ENCODE measurements around the gene MICAL2. TPM values are rescaled to one million over a fixed set of nuclear protein-coding genes. Genes with fewer than 3 reads are reported as not detected.

Gene MICAL2
- total RNA-seq, 1 donor from 2014 or later, result 406 TPM

DNA sequence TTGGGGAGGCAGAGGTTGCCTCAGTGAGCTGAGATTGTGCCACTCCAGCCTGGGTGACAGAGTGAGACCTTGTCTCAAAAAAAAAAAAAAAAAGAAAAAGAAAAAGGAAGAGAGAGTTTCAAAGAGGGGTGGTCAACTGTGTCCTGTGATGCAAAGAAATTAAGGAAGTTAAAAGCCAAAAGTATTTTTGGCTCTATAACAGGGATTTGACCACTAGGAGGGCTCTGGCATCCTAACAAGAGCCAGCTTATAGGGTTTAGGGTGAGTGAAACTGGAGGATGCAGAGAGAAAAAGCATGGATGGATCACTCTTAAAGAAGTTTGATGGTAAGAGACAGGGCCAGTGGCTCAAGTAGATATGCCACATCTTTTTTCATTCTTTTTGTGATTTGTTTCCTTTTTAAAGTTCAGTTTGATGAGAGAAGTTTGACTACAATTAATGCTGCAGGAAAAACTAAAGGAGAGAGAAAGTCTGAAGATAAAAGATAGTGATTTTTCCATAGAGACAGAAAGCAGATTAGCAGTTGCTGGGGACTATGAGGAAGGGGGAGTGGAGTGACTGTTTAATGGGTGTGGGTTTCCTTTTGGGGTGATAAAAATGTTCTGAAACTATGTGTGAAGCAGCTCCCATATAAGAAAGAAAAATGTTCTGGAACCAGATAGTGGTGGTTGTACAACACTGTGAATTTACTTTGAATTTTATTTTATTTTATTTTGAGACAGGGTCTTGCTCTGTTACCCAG lies 11.1 kb upstream of the MICAL2 start:
- no peak for DNase-seq (ENCODE audit: low read depth, low spot score)

GRCh38 chr11:12100429-12100828 lies 10.0 kb upstream of the MICAL2 start:
- DNase-seq (ENCODE audit: low read depth, low spot score), result no peak

GRCh38 chr11:12100841-12101242 lies 9.5 kb upstream of the MICAL2 start:
- no peak for DNase-seq (ENCODE audit: low read depth, low spot score)

DNA sequence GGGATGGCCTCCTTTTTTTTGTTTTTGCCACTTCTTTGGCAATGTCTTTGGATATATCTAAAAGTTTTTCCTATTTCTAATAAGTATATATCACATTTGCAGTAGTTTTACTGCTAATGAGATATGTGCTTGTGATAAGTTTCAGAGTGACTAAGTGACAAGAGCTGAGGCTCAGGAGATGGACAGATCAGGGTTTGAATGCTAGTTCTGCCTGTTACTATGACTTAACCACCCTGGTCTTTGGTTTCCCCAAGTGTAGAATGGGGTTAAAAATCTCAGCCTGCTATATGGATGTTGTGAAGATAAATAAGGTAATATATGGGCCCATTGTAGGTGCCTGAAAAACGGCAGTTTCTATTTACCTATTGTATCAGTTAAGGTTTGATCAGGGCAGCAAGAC lies 9.1 kb upstream of the MICAL2 start:
- DNase-seq (ENCODE audit: low read depth, low spot score), result no peak

GRCh38 chr11:12102588-12103410 lies 7.6 kb upstream of the MICAL2 start:
- DNase-seq (ENCODE audit: low read depth, low spot score), result no peak

DNA sequence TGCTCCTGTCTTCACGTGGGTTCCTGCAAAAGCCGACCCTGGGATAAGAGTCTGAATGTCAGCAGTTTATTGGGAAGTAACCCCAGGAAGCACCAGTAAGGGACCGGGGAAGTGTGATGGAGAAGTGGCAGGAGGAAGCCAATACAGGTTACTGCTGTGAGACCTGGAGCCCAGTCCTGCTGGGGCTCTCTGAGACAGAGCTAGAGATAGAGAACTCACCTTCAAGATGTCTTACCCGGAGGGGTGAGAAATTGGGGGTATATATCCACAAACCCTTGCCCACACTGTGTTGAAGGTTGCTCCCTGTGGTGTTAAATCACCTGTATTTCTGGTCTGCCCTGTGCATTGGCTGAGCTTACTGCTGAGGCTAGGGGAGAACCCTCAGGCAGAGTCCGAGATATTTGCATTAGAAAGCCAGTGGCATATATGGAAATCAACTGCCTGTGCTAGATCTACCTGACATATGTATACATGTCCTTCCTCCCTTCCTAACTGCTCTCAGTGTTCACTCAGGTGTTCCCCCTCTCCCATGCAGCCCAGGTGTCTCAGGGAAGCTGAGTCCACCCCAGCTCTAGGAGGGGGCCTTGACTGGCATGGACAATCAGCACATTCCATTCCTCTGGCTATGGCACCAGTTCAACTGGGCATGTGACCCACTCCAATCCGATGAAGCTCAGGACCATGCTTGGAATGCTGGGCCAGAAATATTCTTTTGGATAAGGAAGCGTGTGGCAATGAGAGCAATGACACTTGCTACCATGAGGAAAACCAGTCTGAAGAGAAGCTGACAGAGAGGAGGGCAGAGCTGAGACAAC lies 6.8 kb upstream of the MICAL2 start:
- DNase-seq (ENCODE audit: low read depth, low spot score), result no peak

DNA sequence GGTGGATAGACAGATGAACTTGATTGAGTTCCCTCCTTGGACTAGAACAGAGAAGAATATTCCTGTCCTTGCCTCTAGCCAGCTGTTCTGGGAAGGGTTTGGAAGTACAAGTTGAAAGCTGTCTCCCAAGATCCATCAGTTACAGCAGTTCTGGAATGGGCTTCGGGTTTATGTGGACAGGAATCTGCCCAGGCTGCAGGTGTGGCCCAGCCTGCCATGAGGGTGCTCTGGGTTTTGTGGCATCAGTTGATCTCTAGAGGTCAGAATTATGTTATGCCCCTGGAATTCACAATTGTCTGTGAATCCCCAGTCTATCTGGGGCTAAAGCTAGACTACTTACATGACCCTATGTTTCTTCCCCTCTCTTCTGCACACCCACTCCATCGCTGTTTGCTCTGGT lies 4.9 kb upstream of the MICAL2 start:
- DNase-seq (ENCODE audit: low read depth, low spot score), result no peak

- no peak for DNase-seq (ENCODE audit: low read depth, low spot score)
These were observed 4.3 kb upstream of the MICAL2 start for GRCh38 chr11:12106101-12106500.

GRCh38 chr11:12106501-12106900 lies 3.9 kb upstream of the MICAL2 start:
- DNase-seq (ENCODE audit: low read depth, low spot score), result no peak

- DNase-seq (ENCODE audit: low read depth, low spot score), result no peak
These were observed 1.4 kb upstream of the MICAL2 start for GRCh38 chr11:12108875-12109453.

DNA sequence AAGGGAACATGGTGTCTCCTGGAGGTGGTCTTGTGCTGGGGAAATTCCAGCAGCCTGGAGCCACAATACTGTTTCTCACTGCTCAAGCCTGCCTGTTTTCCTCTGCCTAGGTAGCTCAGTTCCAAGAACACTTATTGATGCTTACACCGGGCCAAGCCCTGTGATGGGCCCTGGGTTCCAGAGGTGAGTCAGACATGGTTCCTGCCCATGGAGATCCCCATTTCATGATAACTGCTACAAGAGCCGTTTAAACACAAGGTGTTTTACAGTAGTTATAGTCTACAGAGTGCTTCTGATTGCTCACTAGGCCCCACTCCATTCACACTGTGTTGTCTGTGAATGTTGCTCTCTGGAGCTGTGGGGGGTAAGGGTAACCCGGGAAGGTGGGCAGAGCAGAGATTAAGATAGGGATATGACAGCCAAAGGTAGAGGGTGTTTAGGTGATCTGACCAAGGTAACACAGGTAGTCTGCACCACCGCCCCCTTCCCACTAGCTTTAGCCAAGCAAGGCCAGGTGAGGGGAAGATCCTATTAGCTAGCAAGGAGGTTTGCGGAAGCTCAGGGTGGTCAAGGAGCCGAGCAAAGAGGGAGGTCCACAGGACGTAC lies 696 bp upstream of the MICAL2 start:
- no peak for DNase-seq (ENCODE audit: low read depth, low spot score)

GRCh38 chr11:12110714-12111548 lies 541 bp downstream of the MICAL2 start:
- DNase-seq (ENCODE audit: low read depth, low spot score), result no peak

GRCh38 chr11:12111549-12112520 lies 1.4 kb downstream of the MICAL2 start:
- no peak for DNase-seq (ENCODE audit: low read depth, low spot score)

DNA sequence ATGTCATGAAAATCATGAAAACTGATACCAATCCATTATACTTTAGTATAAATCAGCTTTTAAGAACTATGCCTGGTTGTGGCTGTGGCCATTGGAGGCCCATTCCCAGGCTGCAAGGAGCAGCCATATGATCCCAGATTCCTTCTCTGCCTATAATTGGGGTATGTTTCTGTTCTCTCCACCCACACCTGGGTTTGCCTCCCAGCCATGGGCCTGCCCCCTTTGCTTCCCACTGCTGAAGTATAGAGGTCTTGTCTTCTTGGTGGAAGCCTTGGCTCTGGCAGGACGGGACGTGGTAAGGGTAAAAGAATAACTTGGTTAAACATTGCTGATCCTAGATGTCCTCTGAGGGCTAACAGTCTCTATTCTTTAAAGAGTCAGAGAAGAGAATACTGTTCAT lies 2.4 kb downstream of the MICAL2 start:
- DNase-seq (ENCODE audit: low read depth, low spot score), result no peak

GRCh38 chr11:12113294-12113693 lies 2.9 kb downstream of the MICAL2 start:
- DNase-seq (ENCODE audit: low read depth, low spot score), result no peak

DNA sequence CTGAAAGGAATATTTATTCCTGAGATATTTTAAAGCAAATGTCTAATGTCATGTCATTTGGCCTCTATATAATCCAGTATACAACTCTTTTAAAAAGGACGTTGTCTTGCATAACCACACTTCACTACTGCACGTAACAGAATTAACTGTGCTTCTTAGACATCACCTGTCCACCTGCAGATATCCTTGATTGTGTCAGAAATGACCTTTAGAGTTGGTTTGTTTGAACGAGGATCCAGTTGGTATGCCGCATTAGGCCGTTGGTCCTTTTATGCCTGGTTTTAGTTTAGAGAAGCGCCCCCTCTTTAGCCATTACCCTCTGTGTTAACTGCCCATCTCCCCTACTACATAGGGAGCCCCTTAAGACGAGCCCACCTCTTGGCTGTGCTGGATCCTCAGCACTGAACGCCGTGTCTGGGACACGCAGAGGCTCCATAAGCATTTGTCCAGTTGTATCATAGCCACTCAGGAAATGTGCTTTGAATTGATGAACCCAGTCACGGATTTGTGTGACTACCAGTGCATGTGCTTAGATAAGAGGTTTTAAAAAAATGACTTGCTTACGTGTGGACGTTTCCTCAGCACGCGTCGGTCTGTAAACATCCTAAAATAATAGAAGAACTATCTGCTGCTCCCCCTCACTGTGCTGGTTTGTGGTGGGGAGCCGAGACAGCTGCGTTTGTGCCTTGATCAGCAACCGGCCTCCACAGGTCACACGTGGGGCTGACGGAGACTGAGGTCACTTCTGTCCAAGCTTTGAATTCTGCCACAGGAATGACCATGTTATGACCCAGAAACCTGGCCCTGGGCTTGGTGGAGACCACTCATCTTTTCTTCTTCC lies 4.0 kb downstream of the MICAL2 start:
- peak; percentile 64 for DNase-seq (ENCODE audit: low read depth, low spot score)

- no peak for DNase-seq (ENCODE audit: low read depth, low spot score)
These were observed 6.1 kb downstream of the MICAL2 start for GRCh38 chr11:12116425-12117032.

- no peak for DNase-seq (ENCODE audit: low read depth, low spot score)
These were observed 6.8 kb downstream of the MICAL2 start for GRCh38 chr11:12117200-12117599.
